ENCODE results near the gene FNDC7.
"Not testable (repeated sequence)": the region's sequence is repeated elsewhere in the genome, so short reads cannot be mapped to it uniquely, and the experiment has no call there.

The FNDC7 gene

DNA sequence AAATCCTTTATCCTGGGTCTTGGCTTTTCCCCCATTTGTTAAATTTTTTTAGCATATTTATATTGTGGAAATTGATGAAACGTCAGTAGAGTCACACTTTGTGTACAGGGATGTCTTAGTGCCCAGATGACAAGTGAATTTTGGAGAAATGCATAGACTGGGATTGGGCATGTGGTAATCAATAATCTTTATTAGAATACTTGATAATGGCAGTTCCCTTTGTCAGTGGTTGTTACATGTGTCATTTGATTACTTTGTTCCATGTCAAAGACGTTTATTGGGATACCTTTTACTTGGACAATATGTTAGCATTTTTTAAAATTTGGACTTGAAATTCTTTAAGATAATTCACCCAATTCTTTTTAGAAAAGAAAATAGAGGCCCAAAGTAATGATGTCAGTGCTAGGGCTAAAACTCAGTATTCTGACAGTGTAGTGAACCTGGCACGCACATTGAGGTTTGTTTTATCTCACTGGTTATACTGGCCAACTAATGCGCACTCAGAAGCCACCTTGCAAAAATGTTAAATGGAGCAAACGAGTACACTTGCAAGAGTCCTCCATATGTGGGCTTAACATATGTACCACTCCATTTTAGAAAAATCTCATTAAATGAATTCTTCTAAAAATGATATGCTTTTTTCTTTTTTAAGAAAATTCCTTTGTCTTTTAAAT, 11.4 kb upstream of the FNDC7 start:
- DNase-seq, result no peak

DNA sequence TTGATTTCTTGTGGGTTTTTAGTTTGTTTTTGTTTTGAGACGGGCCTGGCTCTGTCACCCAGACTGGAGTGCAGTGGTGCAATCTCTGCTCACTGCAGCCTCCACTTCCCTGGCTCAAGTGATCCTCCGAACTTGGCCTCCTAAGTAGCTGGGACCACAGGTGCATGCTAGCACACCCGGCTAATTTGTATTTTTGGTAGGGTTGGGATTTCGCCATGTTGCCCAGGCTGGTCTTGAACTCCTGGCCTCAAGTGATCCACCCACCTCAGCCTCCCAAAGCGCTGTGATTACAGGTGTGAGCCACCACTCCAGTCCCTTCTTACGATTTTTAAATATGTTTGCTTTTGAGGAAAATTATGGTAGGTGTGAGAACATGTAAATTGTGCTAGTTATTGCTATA, 10.6 kb upstream of the FNDC7 start:
- not testable (repeated sequence) for DNase-seq

DNA sequence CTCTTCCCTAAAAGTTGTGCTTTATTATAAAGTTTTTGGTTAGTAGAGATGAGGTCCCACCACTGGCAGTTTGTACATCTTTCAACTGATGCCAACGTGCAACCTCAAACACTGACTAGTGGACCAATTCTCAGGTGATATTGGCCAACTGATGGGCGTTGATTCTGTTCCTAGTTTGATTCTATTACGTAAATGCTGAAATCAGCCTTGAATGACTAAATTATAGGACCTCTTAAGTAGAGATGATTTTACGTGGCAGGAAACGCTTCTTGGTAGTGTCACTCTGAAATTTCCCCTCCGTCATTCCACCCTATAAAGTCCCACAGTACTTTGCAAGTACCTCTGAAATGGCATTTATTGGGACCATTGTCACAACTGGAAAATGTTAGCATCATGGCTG, 8.8 kb upstream of the FNDC7 start:
- no peak for DNase-seq

- no peak for DNase-seq
These were observed 8.2 kb upstream of the FNDC7 start for GRCh38 chr1:108704496-108704895.

DNA sequence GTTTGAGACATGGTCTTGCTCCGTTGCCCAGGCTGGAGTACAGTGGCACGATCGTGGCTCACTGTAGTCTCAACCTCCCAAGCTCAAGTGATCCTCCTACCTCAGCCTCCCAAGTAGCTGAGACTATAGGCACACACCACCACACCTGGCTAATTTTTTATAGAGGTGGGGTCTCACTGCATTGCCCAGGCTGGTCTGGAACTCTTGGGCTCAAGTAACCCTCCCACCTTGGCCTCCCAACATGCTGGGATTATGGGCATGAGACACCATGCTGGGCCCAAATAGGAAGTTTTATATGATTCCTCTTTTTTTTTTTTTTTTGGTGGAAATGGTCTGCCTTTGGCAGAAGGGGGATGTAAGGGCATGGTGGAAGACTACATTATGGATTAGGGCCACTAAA, 6.1 kb upstream of the FNDC7 start:
- no peak for DNase-seq

- peak; percentile 63 for DNase-seq
These were observed 3.7 kb upstream of the FNDC7 start for GRCh38 chr1:108708691-108709660.

DNA sequence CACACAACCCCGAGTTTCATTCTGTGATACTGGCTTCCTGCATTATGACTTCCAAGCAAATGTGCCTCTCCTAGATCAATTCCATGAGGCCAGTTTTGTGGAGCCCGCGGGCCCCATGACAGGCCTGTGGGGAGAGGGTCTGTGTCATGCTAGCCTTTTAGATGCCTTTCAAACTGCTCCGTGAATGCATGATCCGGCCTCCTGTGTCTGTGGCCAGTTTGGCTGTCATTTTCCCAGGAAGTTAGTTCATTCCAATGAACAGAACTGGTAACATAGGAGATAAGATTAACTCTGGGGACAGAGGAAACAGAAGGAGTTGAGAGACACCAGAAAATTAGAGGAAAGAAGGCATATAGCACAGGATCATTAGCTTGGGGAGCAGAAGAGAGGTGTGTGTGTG, 3.2 kb downstream of the FNDC7 start:
- no peak for DNase-seq

DNA sequence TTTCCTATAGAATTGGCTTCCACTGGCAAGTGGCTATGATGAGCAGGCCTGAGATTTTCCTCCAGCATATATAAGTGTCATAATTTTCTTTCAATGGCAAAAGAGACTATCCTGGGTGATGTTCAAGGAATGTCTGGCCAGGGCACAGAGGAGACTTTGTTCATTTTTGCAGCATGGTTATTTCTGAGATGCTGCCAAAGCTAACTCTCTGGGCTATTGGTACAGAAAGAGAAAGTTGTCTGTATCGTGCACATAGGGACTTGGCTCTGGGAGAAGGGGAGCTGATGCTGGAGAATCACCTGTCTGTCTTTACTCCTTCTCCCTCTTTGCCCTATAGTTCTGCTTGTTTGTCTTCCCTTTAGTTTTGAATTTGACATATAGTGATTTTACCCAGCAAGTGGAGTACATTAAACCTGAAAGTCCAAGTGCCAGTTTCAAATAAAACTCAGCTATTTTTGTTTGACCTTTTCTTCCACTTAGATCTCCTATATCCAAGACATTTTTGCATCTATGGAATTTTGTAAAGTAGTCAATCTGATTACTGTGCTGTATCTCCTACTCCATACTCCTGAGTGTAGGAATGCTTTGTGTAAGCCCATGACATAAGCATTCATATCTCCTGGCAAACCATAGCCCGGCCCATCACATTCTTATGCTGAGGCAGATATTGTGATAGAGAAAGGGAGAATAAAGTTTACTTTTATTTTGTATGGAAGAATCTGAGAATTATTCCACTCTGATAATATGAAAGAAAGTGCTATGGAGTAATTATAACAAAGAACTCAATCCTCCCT, 3.9 kb downstream of the FNDC7 start:
- no peak for DNase-seq

- no peak for DNase-seq
These were observed 5.1 kb downstream of the FNDC7 start for GRCh38 chr1:108717774-108718316.

DNA sequence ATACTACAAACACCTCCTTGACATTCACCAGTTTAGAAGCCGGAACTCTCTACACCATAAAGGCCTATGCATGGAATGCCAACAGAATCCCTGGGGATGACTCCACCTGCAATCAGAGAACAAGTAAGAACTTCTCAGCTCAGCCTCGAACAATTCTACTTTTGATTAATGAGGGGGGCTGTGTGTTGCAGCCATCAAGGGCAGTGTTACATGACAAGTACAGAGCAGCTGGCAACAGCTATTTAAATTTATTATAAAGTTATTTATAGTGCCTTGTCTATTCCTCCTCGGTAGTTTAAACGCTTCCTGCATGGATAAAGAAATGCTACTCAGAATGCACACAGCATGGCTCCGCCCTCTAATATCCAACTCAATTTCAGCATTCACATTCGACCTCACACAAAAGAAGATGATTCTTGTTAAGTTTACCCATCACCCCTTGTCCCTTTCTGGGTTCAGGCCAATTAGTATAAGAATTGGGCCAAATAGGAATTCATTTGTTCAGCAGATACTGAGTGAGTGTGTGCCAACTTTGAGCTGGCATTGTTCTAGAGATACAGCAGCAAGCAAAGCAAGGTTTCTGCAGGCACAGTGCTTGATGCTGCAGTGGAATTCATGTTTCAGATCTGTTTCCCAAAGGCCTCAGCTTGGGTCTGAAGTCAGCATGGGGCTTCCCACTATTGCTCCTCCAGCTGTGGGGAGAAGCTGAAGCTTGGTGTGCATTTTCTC, 6.4 kb downstream of the FNDC7 start:
- DNase-seq, result no peak

GRCh38 chr1:108719656-108720435, 7.1 kb downstream of the FNDC7 start:
- no peak for DNase-seq

GRCh38 chr1:108722292-108722691, 9.6 kb downstream of the FNDC7 start:
- no peak for DNase-seq

DNA sequence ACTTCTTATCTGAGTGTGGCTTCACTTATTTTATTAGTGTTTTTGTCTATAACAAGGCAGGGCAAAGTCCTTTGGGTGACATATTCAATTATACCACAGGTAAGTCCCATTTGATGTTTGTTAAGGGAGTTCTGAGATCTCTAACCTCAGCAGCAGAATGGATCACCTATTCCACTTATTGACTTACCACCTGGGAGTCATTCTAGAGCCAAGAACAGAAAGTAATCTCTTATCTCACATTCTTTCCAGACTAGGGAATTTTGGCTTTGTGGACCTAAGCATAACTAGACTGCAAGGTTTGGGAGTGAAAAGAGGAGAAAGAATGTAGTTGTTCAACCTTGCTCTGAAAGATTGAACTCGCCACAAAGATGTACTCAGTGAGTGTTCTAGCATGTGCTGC, 13.2 kb downstream of the FNDC7 start:
- no peak for DNase-seq

GRCh38 chr1:108728327-108728923, 15.7 kb downstream of the FNDC7 start:
- no peak for DNase-seq

DNA sequence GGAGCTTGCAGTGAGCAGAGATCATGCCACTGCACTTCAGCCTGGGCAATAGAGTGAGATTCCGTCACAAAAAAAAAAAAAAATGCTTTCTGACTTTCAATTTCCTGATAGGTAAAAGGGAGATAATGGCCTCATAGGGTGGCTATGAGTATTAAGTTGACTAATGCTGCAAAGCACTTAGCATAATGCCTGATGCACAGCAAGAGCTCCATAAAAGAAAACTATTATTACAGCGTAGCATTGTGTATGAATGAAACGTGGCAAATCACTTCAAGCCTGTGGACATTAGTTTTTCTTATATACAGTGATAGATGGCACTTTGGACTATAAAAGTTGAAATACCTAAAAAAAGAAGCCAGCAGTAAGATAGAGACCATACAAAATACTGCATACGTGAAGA, 16.8 kb downstream of the FNDC7 start:
- DNase-seq, result no peak

- DNase-seq, result no peak
These were observed 19.7 kb downstream of the FNDC7 start for GRCh38 chr1:108732398-108732797.

DNA sequence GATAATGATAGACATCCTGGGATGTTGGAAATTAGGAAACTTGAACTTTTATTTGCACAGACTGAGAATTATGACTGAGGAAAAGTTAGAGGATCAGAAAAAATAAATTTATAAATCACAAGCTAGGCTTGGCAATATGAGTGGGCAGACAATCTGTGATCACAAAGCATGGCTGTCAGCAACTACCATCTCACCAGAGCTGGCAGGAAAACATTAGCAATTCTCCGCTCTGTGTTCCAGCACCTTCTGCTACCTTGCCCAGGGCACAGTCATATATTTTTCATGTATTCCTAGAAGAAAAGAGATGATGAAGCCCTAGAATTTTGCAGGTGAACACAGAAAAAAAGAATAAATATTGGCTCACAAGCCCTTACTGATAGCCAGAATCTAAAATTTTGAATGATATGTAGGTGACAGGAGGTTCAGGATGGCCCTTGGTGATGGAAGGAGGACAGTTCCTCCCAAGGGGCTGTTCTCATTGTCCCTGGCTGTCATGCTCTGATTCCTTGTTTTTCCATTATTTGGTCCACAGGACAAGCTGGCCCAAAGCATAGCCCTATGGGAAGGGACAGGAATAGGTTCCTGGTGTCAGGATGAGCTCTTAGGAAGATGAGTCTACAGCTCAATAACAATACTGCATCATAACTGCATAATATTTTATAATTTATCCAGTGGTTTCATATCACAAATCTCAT, 21.6 kb downstream of the FNDC7 start:
- no peak for DNase-seq

- no peak for DNase-seq
These were observed 29.5 kb downstream of the FNDC7 start for GRCh38 chr1:108742253-108742652.

GRCh38 chr1:108745980-108746381, 33.3 kb downstream of the FNDC7 start:
- no peak for DNase-seq

GRCh38 chr1:108746382-108747170, 33.9 kb downstream of the FNDC7 start, which contains the start of gene STXBP3:
TSS of gene STXBP3 (plus strand) at chr1:108746674. CDS start at chr1:108746738, 64 bp downstream.
- DNase-seq, result peak; percentile 96
